H9 (cell line): ENCODE data around the gene TSPAN3. TPM values are rescaled to one million over a fixed set of nuclear protein-coding genes. Genes with fewer than 3 reads are reported as not detected.

Source experiments
- DNase-seq: peaks from one replicate; pipeline ENCODE4 v3.0.0-alpha.2; 2017
- H2AFZ ChIP-seq: one replicate; pipeline ENCODE4 v1.6.1; 2013; ENCODE audit warnings: mild to moderate bottlenecking, low read length, control low read depth, moderate library complexity
- H2AK5ac ChIP-seq: 2 replicates; pipeline ENCODE4 v1.6.1; 2013; ENCODE audit warnings: low read length, control low read depth, mixed read lengths; ENCODE audit not compliant: insufficient read length
- H2BK120ac ChIP-seq: one replicate; pipeline ENCODE4 v1.6.1; 2013; ENCODE audit warnings: low read depth, mild to moderate bottlenecking, low read length, control low read depth, inconsistent platforms; ENCODE audit not compliant: poor library complexity, severe bottlenecking
- H2BK12ac ChIP-seq: 2 replicates; pipeline ENCODE4 v1.6.1; 2013; ENCODE audit warnings: low read length, control low read depth, mixed read lengths, low read depth; ENCODE audit not compliant: insufficient read length
- H2BK15ac ChIP-seq: 2 replicates; pipeline ENCODE4 v1.6.1; 2013; ENCODE audit warnings: low read depth, low read length, control low read depth
- H2BK20ac ChIP-seq: one replicate; pipeline ENCODE4 v1.6.1; 2013; ENCODE audit warnings: low read depth, mild to moderate bottlenecking, low read length, control low read depth, inconsistent platforms; ENCODE audit not compliant: poor library complexity, severe bottlenecking
- H2BK5ac ChIP-seq: 2 replicates; pipeline ENCODE4 v1.6.1; 2013; ENCODE audit warnings: low read length, control low read depth, mixed read lengths; ENCODE audit not compliant: insufficient read length
- H3K14ac ChIP-seq: 2 replicates; pipeline ENCODE4 v1.6.1; 2013; ENCODE audit warnings: low read length, control low read depth; ENCODE audit not compliant: insufficient read depth
- H3K18ac ChIP-seq: 2 replicates; pipeline ENCODE4 v1.6.1; 2013; ENCODE audit warnings: low read depth, mild to moderate bottlenecking, mixed read lengths, low read length, control low read depth; ENCODE audit not compliant: insufficient read length
- H3K23ac ChIP-seq: 2 replicates; pipeline ENCODE4 v1.6.1; 2013; ENCODE audit warnings: low read length, control low read depth, mixed read lengths, low read depth; ENCODE audit not compliant: insufficient read length
- H3K23me2 ChIP-seq: 2 replicates; pipeline ENCODE4 v1.6.1; 2013; ENCODE audit warnings: low read depth, mild to moderate bottlenecking, mixed read lengths, low read length, control low read depth; ENCODE audit not compliant: insufficient read length, poor library complexity, severe bottlenecking
- H3K27ac ChIP-seq: 2 replicates; pipeline ENCODE4 v1.5.1; 2013; ENCODE audit warnings: low read length, control low read depth, mixed read lengths, low read depth; ENCODE audit not compliant: insufficient read length
- H3K27me3 ChIP-seq: 2 replicates; pipeline ENCODE4 v1.6.1; 2013; ENCODE audit warnings: low read length, control low read depth, inconsistent platforms; ENCODE audit not compliant: insufficient read depth
- H3K4ac ChIP-seq: 2 replicates; pipeline ENCODE4 v1.6.1; 2013; ENCODE audit warnings: low read depth, mild to moderate bottlenecking, control low read depth, inconsistent platforms, low read length, moderate library complexity
- H3K4me1 ChIP-seq: 2 replicates; pipeline ENCODE4 v1.6.1; 2013; ENCODE audit warnings: low read length, control low read depth, inconsistent platforms; ENCODE audit not compliant: insufficient read depth
- H3K4me2 ChIP-seq: 2 replicates; pipeline ENCODE4 v1.6.1; 2013; ENCODE audit warnings: low read length, control low read depth, mixed read lengths; ENCODE audit not compliant: insufficient read length, insufficient read depth
- H3K56ac ChIP-seq: 2 replicates; pipeline ENCODE4 v1.6.1; 2013; ENCODE audit warnings: low read depth, mild to moderate bottlenecking, mixed read lengths, low read length, control low read depth; ENCODE audit not compliant: insufficient read length
- H3K79me1 ChIP-seq: 2 replicates; pipeline ENCODE4 v1.6.1; 2013; ENCODE audit warnings: low read depth, mild to moderate bottlenecking, moderate library complexity, low read length, control low read depth, inconsistent platforms; ENCODE audit not compliant: insufficient read depth, poor library complexity, severe bottlenecking
- H3K79me2 ChIP-seq: 2 replicates; pipeline ENCODE4 v1.6.1; 2013; ENCODE audit warnings: low read length, control low read depth, inconsistent platforms; ENCODE audit not compliant: insufficient read depth
- H3K9ac ChIP-seq: 2 replicates; pipeline ENCODE4 v1.6.1; 2013; ENCODE audit warnings: low read length, control low read depth, mixed read lengths; ENCODE audit not compliant: insufficient read length; ENCODE audit errors: extremely low read depth
- H3K9me3 ChIP-seq: one replicate; pipeline ENCODE4 v1.6.1; 2013; ENCODE audit warnings: low read depth, low read length, inconsistent platforms; ENCODE audit not compliant: control insufficient read depth
- H3T11ph ChIP-seq: one replicate; pipeline ENCODE4 v1.6.1; 2013; ENCODE audit warnings: mild to moderate bottlenecking, low read length, control low read depth, inconsistent platforms
- H4K20me1 ChIP-seq: one replicate; pipeline ENCODE4 v1.6.1; 2013; ENCODE audit not compliant: control insufficient read depth, insufficient read length, insufficient read depth
- H4K5ac ChIP-seq: 2 replicates; pipeline ENCODE4 v1.6.1; 2013; ENCODE audit warnings: low read depth, mild to moderate bottlenecking, mixed read lengths, low read length, control low read depth; ENCODE audit not compliant: insufficient read length
- H4K8ac ChIP-seq: replicated peaks from 2 replicates; pipeline ENCODE4 v1.6.1; 2013; ENCODE audit warnings: low read length, control low read depth, mixed read lengths, low read depth; ENCODE audit not compliant: insufficient read length
- H4K91ac ChIP-seq: 2 replicates; pipeline ENCODE4 v1.6.1; 2013; ENCODE audit warnings: low read depth, mild to moderate bottlenecking, moderate library complexity, mixed read lengths, low read length, control low read depth; ENCODE audit not compliant: insufficient read length
- H3K27ac Mint-ChIP-seq, 3 experiments: 2 replicates in 2 of 3; 3 replicates in 1 of 3; pipeline ENCODE4 v1.8.0; 2020 to 2021; ENCODE audit warnings: mixed read lengths in 3 of 3, mild to moderate bottlenecking in 1 of 3, moderate library complexity in 1 of 3
- H3K27me3 Mint-ChIP-seq: 2 replicates; pipeline ENCODE4 v1.8.0; 2021; ENCODE audit warnings: low read depth, mild to moderate bottlenecking, moderate library complexity, mixed read lengths
- H3K36me3 Mint-ChIP-seq, 3 experiments: 2 replicates in 2 of 3; 3 replicates in 1 of 3; pipeline ENCODE4 v1.8.0; 2020 to 2021; ENCODE audit warnings: low read depth in 3 of 3, mixed read lengths in 3 of 3; ENCODE audit not compliant: insufficient read depth in 1 of 3
- H3K4me1 Mint-ChIP-seq, 2 experiments: 2 replicates each; pipeline ENCODE4 v1.8.0; 2020; ENCODE audit warnings: mixed read lengths in 2 of 2
- H3K4me3 Mint-ChIP-seq, 2 experiments: 2 replicates in 1 of 2; 3 replicates in 1 of 2; pipeline ENCODE4 v1.8.0; 2020 to 2021; ENCODE audit warnings: mild to moderate bottlenecking in 2 of 2, mixed read lengths in 2 of 2, moderate library complexity in 1 of 2
- H3K9me3 Mint-ChIP-seq, 2 experiments: 2 replicates in 1 of 2; 3 replicates in 1 of 2; pipeline ENCODE4 v1.8.0; 2020; ENCODE audit warnings: mild to moderate bottlenecking in 2 of 2, mixed read lengths in 2 of 2, moderate library complexity in 1 of 2
- WGBS: extraction: QIAGEN DNeasy Blood & Tissue Kit; methylation state at CpG from one replicate; pipeline ENCODE4 v1.1.7; 2013; ENCODE audit warnings: missing lambda C conversion rate, low lambda C conversion rate, mixed read lengths; ENCODE audit not compliant: insufficient read length; ENCODE audit errors: extremely low coverage; 5-methylcytosine and 5-hydroxymethylcytosine counted together
- total RNA-seq: library from RNA; stranded (reverse); gene quantifications from 2 replicates; pipeline ENCODE4 v1.2.1, GENCODE V29; 2021
- TF ChIP-seq, protein P1 (sequence below): fragments of 200-600 bp; sonication (generic); conservative IDR thresholded peaks from 3 replicates; pipeline ENCODE4 v1.8.0; 2021; ENCODE audit warnings: antibody characterized with exemption, mild to moderate bottlenecking

TSPAN3 gene
- total RNA-seq, 1 experiment from 2014 or later: 117 TPM

DNA sequence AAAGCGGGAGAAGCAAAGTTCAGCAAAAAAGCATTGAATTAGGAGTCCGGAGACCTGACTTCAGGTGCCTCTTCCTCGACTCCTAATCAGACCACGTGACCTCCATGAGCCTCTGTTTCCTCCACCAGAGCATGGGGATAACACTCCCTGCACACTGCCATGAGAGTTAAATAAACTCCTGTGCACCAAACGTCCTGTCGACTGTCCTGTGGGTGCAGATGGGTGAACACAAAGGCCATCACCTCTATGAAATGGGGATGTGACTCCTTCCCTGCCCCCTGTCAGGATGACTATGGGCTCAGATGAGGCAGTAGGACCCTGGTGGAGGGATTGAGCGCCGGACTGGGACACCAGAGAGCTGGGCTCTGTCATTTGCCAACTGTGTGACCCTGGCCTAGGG lies 13.5 kb upstream of the TSPAN3 start:
- Histone ChIP-seq H4K5ac (no peak overlapping the region), H3K14ac (no peak overlapping the region), H4K20me1 (no peaks in the 10 kb centered on the region), H3K23me2 (no peaks in the 10 kb centered on the region), H3K23ac (no peak overlapping the region), H3K79me1 (no peaks in the 10 kb centered on the region), H2BK5ac (no peak overlapping the region), H2BK12ac (no peak overlapping the region), H3K9me3 (no peaks in the 10 kb centered on the region), H4K91ac (no peak overlapping the region), H3K56ac (no peak overlapping the region), H3K27me3 (no peaks in the 10 kb centered on the region), H3K9ac (no peak overlapping the region), H3K27ac (no peak overlapping the region), H3K4me2 (no peak overlapping the region), H3T11ph (no peak overlapping the region), H3K18ac (no peak overlapping the region), H2BK20ac (no peak overlapping the region), H3K4ac (no peak overlapping the region), H2AFZ (no peak overlapping the region), H3K4me1 (no peaks in the 10 kb centered on the region), H2BK120ac (no peak overlapping the region), H4K8ac (no peak overlapping the region), H3K79me2 (no peaks in the 10 kb centered on the region), H2AK5ac (no peak overlapping the region), H2BK15ac (no peak overlapping the region)
- no CpG with 5 or more reads among the region's 8 CpGs for WGBS
- Mint-ChIP-seq H3K36me3 (no peaks in the 10 kb centered on the region), H3K4me1 (peaks cover 5 to 8% of the 10 kb centered on the region in 2 experiments), H3K27me3 (peaks cover 12% of the 10 kb centered on the region), H3K27ac (no peak overlapping the region), H3K4me3 (no peak overlapping the region), H3K9me3 (no peaks in the 10 kb centered on the region; a peak in 1 of 5 replicates)
- TF ChIP-seq, protein P1, sequence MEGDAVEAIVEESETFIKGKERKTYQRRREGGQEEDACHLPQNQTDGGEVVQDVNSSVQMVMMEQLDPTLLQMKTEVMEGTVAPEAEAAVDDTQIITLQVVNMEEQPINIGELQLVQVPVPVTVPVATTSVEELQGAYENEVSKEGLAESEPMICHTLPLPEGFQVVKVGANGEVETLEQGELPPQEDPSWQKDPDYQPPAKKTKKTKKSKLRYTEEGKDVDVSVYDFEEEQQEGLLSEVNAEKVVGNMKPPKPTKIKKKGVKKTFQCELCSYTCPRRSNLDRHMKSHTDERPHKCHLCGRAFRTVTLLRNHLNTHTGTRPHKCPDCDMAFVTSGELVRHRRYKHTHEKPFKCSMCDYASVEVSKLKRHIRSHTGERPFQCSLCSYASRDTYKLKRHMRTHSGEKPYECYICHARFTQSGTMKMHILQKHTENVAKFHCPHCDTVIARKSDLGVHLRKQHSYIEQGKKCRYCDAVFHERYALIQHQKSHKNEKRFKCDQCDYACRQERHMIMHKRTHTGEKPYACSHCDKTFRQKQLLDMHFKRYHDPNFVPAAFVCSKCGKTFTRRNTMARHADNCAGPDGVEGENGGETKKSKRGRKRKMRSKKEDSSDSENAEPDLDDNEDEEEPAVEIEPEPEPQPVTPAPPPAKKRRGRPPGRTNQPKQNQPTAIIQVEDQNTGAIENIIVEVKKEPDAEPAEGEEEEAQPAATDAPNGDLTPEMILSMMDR: no peak
- no peak for DNase-seq
